ENCODE results near the gene CD4. TPM values are rescaled to one million over a fixed set of nuclear protein-coding genes. Genes with fewer than 3 reads are reported as not detected.

Gene CD4
- total RNA-seq, 3 donors from 2014 or later (not counting 1 experiment from before 2014, with no cell fraction given), result 8.5 to 10.1 (median 9.8) TPM

DNA sequence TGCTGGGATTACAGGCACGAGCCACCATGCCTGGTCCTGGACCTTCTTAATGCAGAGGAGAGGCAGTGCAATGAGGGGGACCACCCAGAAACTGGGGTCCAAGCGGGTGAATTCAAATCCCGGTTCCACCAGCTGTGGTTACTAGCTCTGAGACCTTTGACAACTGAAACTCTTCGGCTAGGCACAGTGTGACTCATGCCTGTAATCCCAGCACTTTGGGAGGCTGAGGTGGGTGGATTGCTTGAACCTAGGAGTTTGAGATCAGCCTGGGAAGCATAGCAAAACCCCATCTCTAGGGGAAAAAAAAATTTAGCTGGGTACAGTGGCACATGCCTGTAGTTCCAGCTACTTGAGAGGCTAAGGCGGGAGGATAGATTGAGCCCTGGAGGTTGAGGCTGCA, 5.0 kb upstream of the CD4 start:
- Histone ChIP-seq H3K36me3 (ENCODE audit: control insufficient read depth, insufficient read depth, low read length) (no peaks in the 10 kb centered on the region), H3K27ac (ENCODE audit: low read length) (no peak overlapping the region), H3K9me3 (ENCODE audit: control insufficient read depth, insufficient read depth, low read length) (no peaks in the 10 kb centered on the region), H3K4me3 (ENCODE audit: low read length) (no peak overlapping the region), H3K27me3 (ENCODE audit: control insufficient read depth, insufficient read depth, low read length) (no peaks in the 10 kb centered on the region), H3K4me1 (ENCODE audit: control insufficient read depth, insufficient read depth, low read length) (peaks cover 4% of the 10 kb centered on the region)
- Mint-ChIP-seq H3K27me3 (ENCODE audit: low read depth in 2 of 2) (peaks cover 3 to 8% of the 10 kb centered on the region in 2 donors), H3K4me3 (no peak overlapping the region), H3K9me3 (no peaks in the 10 kb centered on the region), H3K36me3 (no peaks in the 10 kb centered on the region), H3K4me1 (peaks cover 1 to 3% of the 10 kb centered on the region in 2 donors), H3K27ac (no peak overlapping the region)
- no peak for ATAC-seq
- TF ChIP-seq CTCF (IDR thresholded peaks at IDR 0.05), result no peak
- 83% methylated on average over 5 of the region's 5 CpGs for WGBS (ENCODE audit: insufficient coverage)
- intact Hi-C loops (cut with micrococcal nuclease), result no loop called here
- DNase-seq, result no peak

DNA sequence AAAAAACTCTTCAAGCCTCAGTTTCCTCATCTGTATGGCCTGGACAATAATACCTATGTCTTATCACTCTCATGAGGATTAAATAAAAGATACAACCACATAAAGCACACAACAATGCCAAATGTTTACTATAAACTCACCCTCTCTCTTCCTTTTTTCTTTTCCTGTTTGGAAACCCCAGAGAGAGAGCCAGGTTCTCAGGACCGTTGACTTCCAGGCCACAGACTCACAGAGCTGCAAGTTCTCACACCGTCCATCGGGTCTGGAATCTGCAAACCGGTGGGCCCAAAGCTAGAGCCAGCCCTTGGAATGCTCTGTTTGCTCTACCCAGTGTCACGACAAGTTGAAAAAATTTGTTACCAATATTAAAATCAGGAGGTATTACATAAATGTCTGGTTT, 4.6 kb upstream of the CD4 start:
- Mint-ChIP-seq H3K4me3 (no peak overlapping the region), H3K27me3 (ENCODE audit: low read depth in 2 of 2) (peaks cover 8 to 12% of the 10 kb centered on the region in 2 donors), H3K36me3 (no peaks in the 10 kb centered on the region), H3K9me3 (no peaks in the 10 kb centered on the region), H3K27ac (no peak overlapping the region), H3K4me1 (peaks cover 0 to 7% of the 10 kb centered on the region in 2 donors)
- 70% methylated on average over 5 of the region's 5 CpGs for WGBS (ENCODE audit: insufficient coverage)
- no peaks in the 10 kb centered on the region for H3K27me3 ChIP-seq (ENCODE audit: control insufficient read depth, insufficient read depth, low read length)
- H3K9me3 ChIP-seq (ENCODE audit: control insufficient read depth, insufficient read depth, low read length), result no peaks in the 10 kb centered on the region
- TF ChIP-seq CTCF (IDR thresholded peaks at IDR 0.05), result no peak
- H3K4me3 ChIP-seq (ENCODE audit: low read length), result no peak overlapping the region
- intact Hi-C loops (cut with micrococcal nuclease), result no loop called here
- no peak for ATAC-seq
- DNase-seq, result no peak
- no peak overlapping the region for H3K27ac ChIP-seq (ENCODE audit: low read length)
- no peaks in the 10 kb centered on the region for H3K36me3 ChIP-seq (ENCODE audit: control insufficient read depth, insufficient read depth, low read length)
- peaks cover 4% of the 10 kb centered on the region for H3K4me1 ChIP-seq (ENCODE audit: control insufficient read depth, insufficient read depth, low read length)

GRCh38 chr12:6786416-6787094, 2.8 kb upstream of the CD4 start:
- no peak for ATAC-seq
- no peak overlapping the region for H3K4me3 ChIP-seq (ENCODE audit: low read length)
- 51% methylated on average over 6 of the region's 9 CpGs for WGBS (ENCODE audit: insufficient coverage)
- H3K9me3 ChIP-seq (ENCODE audit: control insufficient read depth, insufficient read depth, low read length), result no peaks in the 10 kb centered on the region
- H3K36me3 ChIP-seq (ENCODE audit: control insufficient read depth, insufficient read depth, low read length), result no peaks in the 10 kb centered on the region
- TF ChIP-seq CTCF (IDR thresholded peaks at IDR 0.05), result no peak
- intact Hi-C loops (cut with micrococcal nuclease), result no loop called here
- H3K9me3 Mint-ChIP-seq, result no peaks in the 10 kb centered on the region
- no peak overlapping the region for H3K4me3 Mint-ChIP-seq
- no peak overlapping the region for H3K27ac ChIP-seq (ENCODE audit: low read length)
- H3K36me3 Mint-ChIP-seq, result no peaks in the 10 kb centered on the region
- no peak overlapping the region for H3K27ac Mint-ChIP-seq
- peaks cover 4% of the 10 kb centered on the region for H3K4me1 ChIP-seq (ENCODE audit: control insufficient read depth, insufficient read depth, low read length)
- DNase-seq, result peak in 1 of 2 donors; percentile 74
- peaks cover 8 to 14% of the 10 kb centered on the region in 2 donors for H3K27me3 Mint-ChIP-seq (ENCODE audit: low read depth in 2 of 2)
- H3K4me1 Mint-ChIP-seq, result peaks cover 0 to 8% of the 10 kb centered on the region in 2 donors
- no peaks in the 10 kb centered on the region for H3K27me3 ChIP-seq (ENCODE audit: control insufficient read depth, insufficient read depth, low read length)

- H3K4me1 Mint-ChIP-seq, result peaks cover 0 to 14% of the 10 kb centered on the region in 2 donors
- no peak overlapping the region for H3K4me3 Mint-ChIP-seq
- TF ChIP-seq CTCF (IDR thresholded peaks at IDR 0.05), result no peak
- ATAC-seq (no peak), DNase-seq (peak in 1 of 2 donors; percentile 2)
- H3K36me3 Mint-ChIP-seq, result no peaks in the 10 kb centered on the region
- H3K9me3 ChIP-seq (ENCODE audit: control insufficient read depth, insufficient read depth, low read length), result no peaks in the 10 kb centered on the region
- no peak overlapping the region for H3K27ac ChIP-seq (ENCODE audit: low read length)
- no peaks in the 10 kb centered on the region for H3K9me3 Mint-ChIP-seq
- WGBS (ENCODE audit: insufficient coverage), result 99% methylated on average over 5 of the region's 5 CpGs
- no peaks in the 10 kb centered on the region for H3K27me3 ChIP-seq (ENCODE audit: control insufficient read depth, insufficient read depth, low read length)
- peaks cover 14 to 18% of the 10 kb centered on the region in 2 donors for H3K27me3 Mint-ChIP-seq (ENCODE audit: low read depth in 2 of 2)
- H3K36me3 ChIP-seq (ENCODE audit: control insufficient read depth, insufficient read depth, low read length), result no peaks in the 10 kb centered on the region
- intact Hi-C loops (cut with micrococcal nuclease), result no loop called here
- peaks cover 11% of the 10 kb centered on the region for H3K4me1 ChIP-seq (ENCODE audit: control insufficient read depth, insufficient read depth, low read length)
- no peak overlapping the region for H3K27ac Mint-ChIP-seq
- H3K4me3 ChIP-seq (ENCODE audit: low read length), result no peak overlapping the region
Measured at GRCh38 chr12:6787309-6787708, 2.0 kb upstream of the CD4 start.

All from natural killer cell (primary cell).